ENCODE data around the gene MEMO1.
"Not testable (repeated sequence)": the region's sequence is repeated elsewhere in the genome, so short reads cannot be mapped to it uniquely, and the experiment has no call there.

The MEMO1 gene

DNA sequence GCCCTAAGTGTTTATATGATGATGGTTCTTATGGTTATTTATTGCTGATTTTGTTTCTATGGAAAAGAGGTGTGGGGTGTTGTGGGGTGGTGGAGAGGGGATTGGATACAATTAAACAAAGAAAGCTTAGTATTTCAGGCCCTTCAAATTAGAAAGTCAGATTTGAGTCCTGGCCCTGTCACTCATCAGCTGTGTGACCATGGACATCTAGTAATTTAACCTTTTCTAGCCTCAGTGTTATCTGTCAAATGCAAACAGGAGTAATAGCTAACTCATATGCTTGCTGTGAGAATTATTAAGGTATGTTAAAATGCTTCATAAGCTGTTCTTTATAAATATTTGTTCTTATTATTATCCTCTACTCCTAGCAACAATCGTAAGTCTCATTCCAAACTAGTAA lies 2.1 kb upstream of the MEMO1 start:
- H3K27me3 ChIP-seq = no peaks in the 10 kb centered on the region
- peak overlapping the region in 6 of 11 experiments; percentile 23 to 99 (median 96); a peak in 8 of 22 replicates for H3K27ac ChIP-seq
- H3K9ac ChIP-seq = 0 out of 22 replicates have a peak overlapping the region, but pooled peaks of 1 of the 11 experiments have one; percentile 38
- no peak overlapping the region for H3K4me3 ChIP-seq
- peaks cover 12 to 29% (median 22%) of the 10 kb centered on the region in 11 experiments; a peak in 20 of 22 replicates for H3K36me3 ChIP-seq
- H3K4me1 ChIP-seq = peaks cover 15 to 27% (median 18%) of the 10 kb centered on the region in 10 experiments
- TF ChIP-seq Cebpa-rat (IDR thresholded peaks at IDR 0.05) = no peak
- H4K20me1 ChIP-seq = peaks cover 13 to 21% (median 20%) of the 10 kb centered on the region in 11 experiments; a peak in 21 of 22 replicates
- H3K9me3 ChIP-seq (replicated peaks in 1 of 11) = no peaks in the 10 kb centered on the region
- peak overlapping the region in 4 of 11 experiments; percentile 80 to 94 (median 82); a peak in 6 of 22 replicates for H3K4me2 ChIP-seq

DNA sequence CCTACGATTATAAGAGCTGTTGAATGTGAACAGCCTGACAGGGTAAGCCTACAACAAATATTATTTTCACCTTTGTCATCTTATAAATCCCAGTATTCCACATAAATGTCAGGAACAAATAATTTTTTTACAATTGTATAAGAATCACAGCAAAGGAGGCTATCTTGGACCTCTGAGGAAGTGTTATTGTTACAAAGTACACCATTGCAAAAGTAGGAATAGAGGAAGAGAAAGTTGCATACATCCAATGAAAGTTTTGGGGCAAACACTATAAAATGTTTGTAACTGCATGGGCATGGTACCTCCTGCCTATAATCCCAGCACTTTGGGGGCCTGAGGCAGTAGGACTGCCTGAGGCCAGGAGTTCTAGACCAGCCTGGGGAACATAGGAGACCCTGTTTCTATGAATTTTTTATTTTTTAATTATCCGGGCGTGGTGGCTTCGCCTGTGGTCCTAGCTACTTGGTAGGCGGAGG lies 715 bp upstream of the MEMO1 start:
- Histone ChIP-seq H3K4me1 (peaks cover 28 to 40% (median 31%) of the 10 kb centered on the region in 10 experiments), H3K9ac (peak overlapping the region; percentile 87 to 99 (median 95)), H3K9me3 (replicated peaks in 1 of 11) (no peaks in the 10 kb centered on the region), H3K27ac (peak overlapping the region; percentile 77 to 99 (median 96)), H3K4me3 (peak overlapping the region; percentile 65 to 100 (median 94)), H4K20me1 (peaks cover 26 to 34% (median 33%) of the 10 kb centered on the region in 11 experiments; a peak in 21 of 22 replicates), H3K36me3 (peaks cover 8 to 25% (median 12%) of the 10 kb centered on the region in 11 experiments; a peak in 12 of 22 replicates), H3K4me2 (peak overlapping the region; percentile 60 to 94 (median 80)), H3K27me3 (no peaks in the 10 kb centered on the region)
- TF ChIP-seq Cebpa-rat (IDR thresholded peaks at IDR 0.05) = 0 out of 22 replicates have a peak, but pooled peaks of 1 of the 11 experiments have one; percentile 20

DNA sequence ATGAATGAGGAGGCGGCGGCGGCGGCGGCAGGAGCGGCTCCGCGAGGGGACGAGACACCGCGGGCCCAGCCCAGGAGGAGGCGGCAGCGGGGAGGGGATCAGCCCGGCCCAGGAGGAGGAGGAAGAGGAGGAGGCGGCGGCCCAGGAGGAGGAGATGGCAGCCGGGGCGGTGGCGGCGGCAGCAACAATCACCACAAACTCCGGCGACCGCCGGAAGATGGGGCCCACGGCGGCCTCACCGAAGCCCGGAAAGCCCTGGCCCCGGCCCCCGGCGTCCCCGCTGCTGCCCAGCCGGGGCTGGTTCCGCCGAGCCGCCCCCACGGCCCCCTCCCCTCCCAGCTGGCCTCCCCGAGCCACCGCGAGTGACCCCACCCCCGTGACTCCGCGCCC lies 533 bp downstream of the MEMO1 start:
- H3K4me1 ChIP-seq = peaks cover 28 to 53% (median 36%) of the 10 kb centered on the region in 10 experiments
- H3K27ac ChIP-seq = peak overlapping the region; percentile 77 to 99 (median 96)
- H4K20me1 ChIP-seq = peaks cover 39 to 47% (median 46%) of the 10 kb centered on the region in 11 experiments
- peak overlapping the region; percentile 88 to 100 (median 96) for H3K4me3 ChIP-seq
- peak overlapping the region in 3 of 11 experiments; percentile 79 to 89 (median 84); a peak in 3 of 22 replicates for H3K4me2 ChIP-seq
- not testable (repeated sequence) for H3K9me3 ChIP-seq (replicated peaks in 1 of 11); H3K27me3 ChIP-seq
- H3K9ac ChIP-seq = peak overlapping the region; percentile 93 to 99 (median 97)
- peaks cover 0 to 20% (median 8%) of the 10 kb centered on the region in 11 experiments; a peak in 12 of 22 replicates for H3K36me3 ChIP-seq

- H3K27ac ChIP-seq = peak overlapping the region; percentile 77 to 99 (median 96)
- no peak for TF ChIP-seq Cebpa-rat (IDR thresholded peaks at IDR 0.05)
- peaks cover 0 to 21% (median 10%) of the 10 kb centered on the region in 11 experiments; a peak in 13 of 22 replicates for H3K36me3 ChIP-seq
- no peaks in the 10 kb centered on the region for H3K27me3 ChIP-seq
- H3K9ac ChIP-seq = peak overlapping the region; percentile 93 to 99 (median 97)
- H4K20me1 ChIP-seq = peaks cover 45 to 53% (median 52%) of the 10 kb centered on the region in 11 experiments
- H3K4me3 ChIP-seq = peak overlapping the region; percentile 88 to 100 (median 96)
- H3K9me3 ChIP-seq (replicated peaks in 1 of 11) = no peaks in the 10 kb centered on the region
- H3K4me2 ChIP-seq = peak overlapping the region; percentile 78 to 94 (median 87)
- peaks cover 28 to 59% (median 37%) of the 10 kb centered on the region in 10 experiments for H3K4me1 ChIP-seq
Measured at GRCh38 chr2:32009516-32010256, 1.1 kb downstream of the MEMO1 start.

DNA sequence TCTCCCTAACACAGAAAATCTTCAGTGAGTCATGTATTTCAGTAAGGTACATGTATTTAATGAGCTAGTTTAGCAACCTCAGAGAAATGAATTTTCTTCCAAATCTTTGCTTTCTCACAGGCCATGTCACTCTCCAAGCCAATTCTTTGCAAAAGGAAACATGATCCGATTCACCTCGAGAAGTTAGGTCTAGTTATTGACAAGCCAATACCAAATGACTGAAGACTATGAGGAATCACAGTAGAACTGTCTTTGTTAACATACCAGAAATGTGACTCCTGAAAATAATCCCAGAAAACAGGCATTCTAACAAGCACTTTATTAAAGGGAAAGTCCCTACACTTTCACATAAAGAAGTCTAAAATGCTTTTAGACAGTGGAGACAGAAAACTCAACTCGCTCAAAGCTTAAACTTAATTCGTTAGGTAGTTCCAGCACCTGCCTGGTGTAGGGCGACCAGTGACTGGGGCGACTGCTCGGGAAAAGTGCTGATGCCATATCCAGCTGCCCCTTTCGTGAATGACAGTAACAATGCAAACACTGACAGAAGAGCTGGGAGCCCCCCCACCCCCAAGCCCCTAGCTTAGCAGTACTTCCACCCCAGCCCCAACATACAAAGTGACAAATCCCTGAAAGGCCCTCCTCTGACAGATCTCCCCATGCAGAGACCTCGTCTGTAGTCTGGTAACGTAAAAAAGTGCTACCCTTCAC lies 1.8 kb downstream of the MEMO1 start:
- TF ChIP-seq Cebpa-rat (IDR thresholded peaks at IDR 0.05) = no peak
- Histone ChIP-seq H3K27me3 (no peaks in the 10 kb centered on the region), H3K4me1 (peaks cover 28 to 65% (median 37%) of the 10 kb centered on the region in 10 experiments)

DNA sequence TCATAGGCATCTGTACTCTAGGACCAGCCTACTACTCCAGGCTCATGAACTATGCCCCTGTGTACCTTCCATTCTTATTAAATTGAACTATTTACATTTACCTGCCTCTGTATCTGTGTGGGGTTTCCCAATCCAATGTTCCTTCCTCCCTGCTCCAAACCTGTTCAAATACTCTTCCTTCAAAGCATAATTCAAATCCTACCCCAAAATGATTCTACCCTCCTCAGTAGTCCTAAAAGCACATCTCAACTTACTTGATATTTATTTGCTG lies 3.8 kb downstream of the MEMO1 start:
- peak overlapping the region; percentile 39 to 90 (median 86); a peak in 21 of 22 replicates for H3K4me2 ChIP-seq
- TF ChIP-seq Cebpa-rat (IDR thresholded peaks at IDR 0.05) = no peak

More for the DNA sequence above, 1.8 kb downstream of the MEMO1 start:
- Histone ChIP-seq H3K9me3 (replicated peaks in 1 of 11) (no peaks in the 10 kb centered on the region), H3K4me3 (peak overlapping the region; percentile 88 to 100 (median 96)), H3K4me2 (peak overlapping the region; percentile 78 to 94 (median 87)), H3K36me3 (peaks cover 0 to 23% (median 15%) of the 10 kb centered on the region in 11 experiments; a peak in 13 of 22 replicates), H4K20me1 (peaks cover 52 to 60% (median 59%) of the 10 kb centered on the region in 11 experiments), H3K27ac (peak overlapping the region; percentile 77 to 99 (median 96)), H3K9ac (peak overlapping the region; percentile 93 to 99 (median 97))

GRCh38 chr2:32005371-32005976 lies 5.3 kb downstream of the MEMO1 start:
- Histone ChIP-seq H3K4me2 (peak overlapping the region in 7 of 11 experiments; percentile 78 to 90 (median 86); a peak in 10 of 22 replicates), H3K36me3 (peaks cover 5 to 40% (median 25%) of the 10 kb centered on the region in 11 experiments; a peak in 20 of 22 replicates), H3K27ac (no peak overlapping the region), H3K27me3 (no peaks in the 10 kb centered on the region), H3K4me3 (no peak overlapping the region), H4K20me1 (peaks cover 84 to 94% (median 91%) of the 10 kb centered on the region in 11 experiments), H3K9ac (no peak overlapping the region), H3K4me1 (peaks cover 20 to 52% (median 26%) of the 10 kb centered on the region in 10 experiments), H3K9me3 (replicated peaks in 1 of 11) (peaks cover 0 to 4% (median 0%) of the 10 kb centered on the region in 11 experiments; a peak in 1 of 22 replicates)
- TF ChIP-seq Cebpa-rat (IDR thresholded peaks at IDR 0.05) = no peak

More for the DNA sequence above, 3.8 kb downstream of the MEMO1 start:
- H3K27me3 ChIP-seq = no peaks in the 10 kb centered on the region
- H3K9me3 ChIP-seq (replicated peaks in 1 of 11) = no peaks in the 10 kb centered on the region
- H3K27ac ChIP-seq = no peak overlapping the region
- peak overlapping the region in 2 of 10 experiments; percentile 14 to 29; a peak in 2 of 20 replicates for H3K4me3 ChIP-seq
- H3K9ac ChIP-seq = peak overlapping the region in 2 of 11 experiments; percentile 18 to 43; a peak in 3 of 22 replicates
- peaks cover 69 to 78% (median 76%) of the 10 kb centered on the region in 11 experiments for H4K20me1 ChIP-seq
- peaks cover 28 to 57% (median 34%) of the 10 kb centered on the region in 10 experiments for H3K4me1 ChIP-seq
- peaks cover 0 to 28% (median 20%) of the 10 kb centered on the region in 11 experiments; a peak in 14 of 22 replicates for H3K36me3 ChIP-seq

DNA sequence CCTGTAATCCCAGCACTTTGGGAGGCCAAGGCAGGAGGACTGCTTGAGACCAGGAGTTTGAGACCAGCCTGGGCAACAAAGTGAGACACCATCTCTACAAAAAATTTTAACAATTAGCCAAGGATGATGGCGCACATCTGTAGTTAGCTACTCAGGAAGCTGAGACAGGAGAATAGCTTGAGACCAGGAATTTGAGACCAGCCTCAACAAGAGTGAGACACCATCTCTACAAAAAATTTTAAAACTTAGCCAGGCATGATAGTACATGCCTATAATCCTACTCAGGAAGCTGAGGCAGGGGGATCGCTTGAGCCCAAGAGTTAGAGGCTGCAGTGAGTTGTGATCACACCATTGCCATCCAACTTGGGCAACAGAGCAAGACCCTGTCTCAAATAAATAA lies 7.0 kb downstream of the MEMO1 start:
- Histone ChIP-seq H3K27ac (no peak overlapping the region), H3K9ac (no peak overlapping the region), H3K4me2 (peak overlapping the region in 3 of 11 experiments; percentile 3 to 20 (median 3); a peak in 1 of 22 replicates), H3K4me3 (no peak overlapping the region), H3K4me1 (peaks cover 30 to 69% (median 40%) of the 10 kb centered on the region in 10 experiments), H4K20me1 (peaks cover 94 to 100% (median 98%) of the 10 kb centered on the region in 11 experiments), H3K27me3 (no peaks in the 10 kb centered on the region), H3K9me3 (replicated peaks in 1 of 11) (peaks cover 0 to 4% (median 0%) of the 10 kb centered on the region in 11 experiments; a peak in 1 of 22 replicates), H3K36me3 (peaks cover 5 to 50% (median 27%) of the 10 kb centered on the region in 11 experiments; a peak in 20 of 22 replicates)
- no peak for TF ChIP-seq Cebpa-rat (IDR thresholded peaks at IDR 0.05)
